ENCODE results near the gene PNPLA5.

DNA sequence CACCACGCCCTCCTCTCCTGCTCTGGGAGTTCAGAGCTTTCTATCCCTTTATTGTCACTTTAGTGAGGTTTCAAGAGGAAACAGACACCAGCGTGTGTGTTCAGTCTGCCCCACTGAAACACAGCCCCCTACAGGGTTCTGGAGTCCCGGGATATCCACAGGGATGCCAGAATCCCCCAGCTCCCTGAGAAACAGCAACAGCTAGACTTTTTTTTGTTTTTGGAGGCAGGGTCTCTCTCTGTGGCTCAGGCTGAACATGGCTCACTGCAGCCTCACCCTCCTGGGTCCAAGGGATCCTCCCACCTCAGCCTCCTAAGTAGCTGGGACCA, 39.9 kb downstream of the PNPLA5 start:
- TF ChIP-seq CTCF (IDR thresholded peaks at IDR 0.05), result no peak
- no peak for TF ChIP-seq POLR2A (IDR thresholded peaks at IDR 0.05)
